ENCODE measurements around the gene SUSD4. TPM values are rescaled to one million over a fixed set of nuclear protein-coding genes. Genes with fewer than 3 reads are reported as not detected.

The SUSD4 gene
- total and polyA plus RNA-seq, 2 of the 4 experiments (the other 2 are of a cell fraction), result 1.8 to 2.7 TPM

DNA sequence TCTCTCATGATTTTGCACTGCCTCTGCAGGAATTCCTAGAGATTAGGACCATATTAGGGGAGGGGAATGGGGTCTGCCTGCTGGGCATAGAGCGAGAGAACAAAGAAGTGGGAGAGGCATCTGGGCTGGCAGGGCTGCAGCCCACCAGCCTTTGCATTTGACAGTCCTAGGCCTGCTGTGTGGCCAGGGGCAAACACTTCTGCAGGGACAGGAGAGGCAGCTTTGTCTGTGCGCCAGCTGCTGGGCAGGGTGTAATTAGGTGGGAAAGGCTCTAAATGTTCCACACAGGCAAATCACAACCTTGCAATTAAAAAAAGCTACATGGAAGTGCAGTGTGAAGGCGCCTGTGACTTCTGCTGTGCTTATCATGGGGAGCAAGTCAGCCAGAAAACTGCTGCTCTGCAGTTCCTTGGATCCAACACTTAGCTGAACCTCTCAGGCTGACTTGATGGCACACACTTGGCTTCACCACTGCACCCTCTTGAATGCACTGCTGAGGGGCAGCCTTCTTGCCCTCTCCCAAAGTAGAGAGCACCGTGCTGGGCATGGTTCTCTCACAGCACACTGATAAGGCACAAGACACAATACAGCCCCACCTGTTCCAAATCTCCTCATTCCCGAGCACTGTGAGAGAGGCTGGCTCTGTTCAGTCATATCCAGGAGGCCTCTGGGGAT, 147.3 kb downstream of the SUSD4 start:
- Histone ChIP-seq H3K9me3 (ENCODE audit: control insufficient read depth, insufficient read depth, low read length) (peaks cover 11% of the 10 kb centered on the region), H3K9ac (ENCODE audit: low read depth, low read length) (no peak overlapping the region), H4K91ac (ENCODE audit: insufficient read depth, low read depth, low read length) (no peak overlapping the region), H3K4me1 (ENCODE audit: control insufficient read depth, insufficient read depth, low read length) (no peaks in the 10 kb centered on the region), H3K4me3 (ENCODE audit: insufficient read depth, low read depth, low read length) (no peak overlapping the region), H3K56ac (ENCODE audit: extremely low read depth, insufficient read depth, low read length) (no peak overlapping the region), H2BK120ac (ENCODE audit: low read depth, low read length) (no peak overlapping the region), H3K79me1 (ENCODE audit: low read depth in 1 of 2, low read length in 2 of 2) (no peaks in the 10 kb centered on the region), H3K23ac (ENCODE audit: low read depth, low read length) (no peak overlapping the region), H3K14ac (replicated peaks; ENCODE audit: low read depth, low read length) (no peak overlapping the region), H3K27me3 (ENCODE audit: control insufficient read depth, insufficient read depth, low read length) (peaks cover 18% of the 10 kb centered on the region), H2AK9ac (replicated peaks; ENCODE audit: low read depth, low read length, poor library complexity) (no peak overlapping the region), H3K27ac (ENCODE audit: insufficient read depth, low read length) (no peak overlapping the region), H2AFZ (replicated peaks; ENCODE audit: low read length, poor library complexity) (no peak overlapping the region), H4K20me1 (ENCODE audit: insufficient read depth, low read length) (no peaks in the 10 kb centered on the region), H2BK20ac (ENCODE audit: low read depth, low read length) (no peak overlapping the region), H3K4me2 (ENCODE audit: low read depth, low read length) (no peak overlapping the region), H2AK5ac (ENCODE audit: low read depth, low read length) (no peak overlapping the region), H2BK5ac (ENCODE audit: low read depth, low read length, poor library complexity, severe bottlenecking) (no peak overlapping the region), H3K36me3 (ENCODE audit: control insufficient read depth, insufficient read depth, low read length) (no peaks in the 10 kb centered on the region), H3K4ac (ENCODE audit: low read depth, low read length) (no peak overlapping the region), H3K9me1 (ENCODE audit: insufficient read depth, low read length) (no peaks in the 10 kb centered on the region), H4K8ac (ENCODE audit: low read depth in 2 of 2, low read length in 2 of 2) (no peak overlapping the region), H4K5ac (ENCODE audit: low read depth, low read length) (no peak overlapping the region), H3K18ac (ENCODE audit: low read depth, low read length) (no peak overlapping the region), H2BK15ac (ENCODE audit: low read depth, low read length) (no peak overlapping the region)
- DNase-seq, result no peak
- TF ChIP-seq MXI1 (IDR thresholded peaks at IDR 0.05; ENCODE audit: borderline replicate concordance, low read depth, low read length), result no peak
- TF ChIP-seq MAFK (IDR thresholded peaks at IDR 0.05; ENCODE audit: low read depth, low read length), result no peak
- TF ChIP-seq CHD1 (IDR thresholded peaks at IDR 0.05; ENCODE audit: low read depth, low read length), result no peak
- no peak for TF ChIP-seq FOS (IDR thresholded peaks at IDR 0.05; ENCODE audit: low read depth, low read length)
- no peak for TF ChIP-seq MAZ (IDR thresholded peaks at IDR 0.05; ENCODE audit: borderline replicate concordance, low read depth, low read length)
- ChIA-PET CTCF (interaction anchor here (0.6 kb wide), 1 partner anchor 17 kb away, joined by 6 read pairs; no protein-coding TSS in a partner anchor), POLR2A (ENCODE audit: unreplicated experiment) (no interaction called here)
- dilution Hi-C loops (cut with HindIII; ENCODE audit: low sequenced_read_pairs, unreplicated experiment), result no loop called here
- intact Hi-C loops (cut with micrococcal nuclease), result no loop called here
- BruUV-seq (replicated peaks), result no TSS peak
- in situ Hi-C loops (cut with MboI; ENCODE audit: low sequenced_read_pairs), result no loop called here
- ATAC-seq (ENCODE audit: low read depth), result no peak
- 63% methylated on average over 2 of the region's 5 CpGs; no CpG with 5 or more reads in 1 of the 2 experiments for WGBS, 2 experiments (ENCODE audit: extremely low coverage in 2 of 2, insufficient read length in 1 of 2)
